Esophagus squamous epithelium (tissue), 5 donors: ENCODE data around the gene STX1B. TPM values are rescaled to one million over a fixed set of nuclear protein-coding genes. Genes with fewer than 3 reads are reported as not detected.

Source experiments
- DNase-seq: peaks from one replicate; lab custom pipeline; 2025; lab: John Stamatoyannopoulos, UW
- H3K27ac ChIP-seq, 4 donors: fragments of 200-600 bp; sonication (generic); one replicate each; pipeline ENCODE4 v1.5.1; 2016 to 2019; ENCODE audit warnings: mild to moderate bottlenecking in 1 of 4
- H3K27me3 ChIP-seq, 4 donors: fragments of 200-600 bp; sonication (generic); 1 replicate in 3 of 4; 2 replicates in 1 of 4; pipeline versions ENCODE4 v1.5.1 to v1.6.0; 2017 to 2021; ENCODE audit warnings: antibody characterized with exemption in 1 of 4
- H3K36me3 ChIP-seq, 3 donors: fragments of 200-600 bp; sonication (generic); one replicate each; pipeline ENCODE4 v1.5.1; 2016 to 2019
- H3K4me1 ChIP-seq, 3 donors: fragments of 200-600 bp; sonication (generic); one replicate each; pipeline ENCODE4 v1.5.1; 2017 to 2019
- H3K4me3 ChIP-seq, 4 donors: fragments of 200-600 bp; sonication (generic); 1 replicate in 3 of 4; 2 replicates in 1 of 4; pipeline ENCODE4 v1.5.1; 2016 to 2019; ENCODE audit warnings: mild to moderate bottlenecking in 2 of 4, moderate library complexity in 1 of 4
- H3K9me3 ChIP-seq, 3 donors: fragments of 200-600 bp; sonication (generic); one replicate each; pipeline ENCODE4 v1.5.1; 2016 to 2019
- CTCF ChIP-seq, 6 experiments: fragments of 450-650 bp in 4 of 6; fragments of 200-600 bp in 2 of 6; sonication (generic) in 2 of 6; IDR thresholded peaks; one replicate each; pipeline ENCODE4 v1.5.1; 2016 to 2019; ENCODE audit warnings: antibody characterized with exemption in 6 of 6, mild to moderate bottlenecking in 4 of 6, moderate library complexity in 4 of 6
- POLR2A ChIP-seq, 4 donors: fragments of 450-650 bp; IDR thresholded peaks; one replicate each; pipeline ENCODE4 v1.6.1; 2017; ENCODE audit warnings: antibody characterized with exemption in 4 of 4, mild to moderate bottlenecking in 4 of 4, moderate library complexity in 3 of 4
- WGBS, 2 donors: methylation state at CpG; one replicate each; pipeline ENCODE4 v1.1.5; 2018; 5-methylcytosine and 5-hydroxymethylcytosine counted together
- intact Hi-C: fragments of 100-400 bp; cut with DNase I; formaldehyde crosslinking; loops from one replicate; pipeline ENCODE4 v1.15.0; 2022
- total RNA-seq, 4 donors: library from RNA; depleted of rRNA; stranded (reverse); fragments of >200 nt; gene quantifications; one replicate each; pipeline ENCODE4 v1.1.0, GENCODE V29; 2016
- donor health status: DM: yes; HTN: yes; CAD: no.

Gene STX1B
- total RNA-seq, 4 donors from 2014 or later = 0.06 to 1.5 (median 0.20) TPM

GRCh38 chr16:31043898-31044481 is 33.6 kb upstream of the STX1B start:
- Histone ChIP-seq H3K27me3 (no peaks in the 10 kb centered on the region), H3K9me3 (no peaks in the 10 kb centered on the region), H3K27ac (no peak overlapping the region), H3K4me1 (no peaks in the 10 kb centered on the region), H3K4me3 (no peak overlapping the region), H3K36me3 (peaks cover 15 to 45% (median 20%) of the 10 kb centered on the region in 3 donors)
- DNase-seq = no peak
- 91 to 94% methylated on average over 2 to 3 of the region's 4 CpGs for WGBS, 2 donors
- TF ChIP-seq CTCF (IDR thresholded peaks at IDR 0.05) (no peak), POLR2A (IDR thresholded peaks at IDR 0.05) (no peak)
- intact Hi-C loops = no loop called here

GRCh38 chr16:31043352-31043751 is 32.9 kb upstream of the STX1B start:
- Histone ChIP-seq H3K4me3 (no peak overlapping the region), H3K27ac (no peak overlapping the region), H3K9me3 (no peaks in the 10 kb centered on the region), H3K27me3 (no peaks in the 10 kb centered on the region), H3K4me1 (no peaks in the 10 kb centered on the region), H3K36me3 (peaks cover 21 to 52% (median 27%) of the 10 kb centered on the region in 3 donors)
- intact Hi-C loops = no loop called here
- no peak for TF ChIP-seq CTCF (IDR thresholded peaks at IDR 0.05)
- TF ChIP-seq POLR2A (IDR thresholded peaks at IDR 0.05) = no peak
- no peak for DNase-seq
- 100% methylated on average over 1 of the region's 1 CpG for WGBS, 2 donors

- Histone ChIP-seq H3K9me3 (no peaks in the 10 kb centered on the region), H3K27ac (no peak overlapping the region), H3K4me3 (no peak overlapping the region), H3K36me3 (peaks cover 21 to 56% (median 32%) of the 10 kb centered on the region in 3 donors), H3K4me1 (no peaks in the 10 kb centered on the region), H3K27me3 (no peaks in the 10 kb centered on the region)
- DNase-seq = no peak
- 80% methylated on average over 1 of the region's 10 CpGs; no CpG with 5 or more reads in 1 of the 2 donors for WGBS, 2 donors
- intact Hi-C loops = no loop called here
- TF ChIP-seq CTCF (IDR thresholded peaks at IDR 0.05) = no peak
- TF ChIP-seq POLR2A (IDR thresholded peaks at IDR 0.05) = no peak
Observed at GRCh38 chr16:31042866-31043265, 32.4 kb upstream of the STX1B start.

GRCh38 chr16:31038993-31039392 is 28.6 kb upstream of the STX1B start:
- no CpG with 5 or more reads among the region's 2 CpGs for WGBS, 2 donors
- DNase-seq = no peak
- Histone ChIP-seq H3K4me3 (no peak overlapping the region), H3K36me3 (peaks cover 31 to 90% (median 37%) of the 10 kb centered on the region in 3 donors), H3K27ac (no peak overlapping the region), H3K9me3 (no peaks in the 10 kb centered on the region), H3K27me3 (no peaks in the 10 kb centered on the region), H3K4me1 (peaks cover 5 to 25% (median 7%) of the 10 kb centered on the region in 3 donors)
- TF ChIP-seq CTCF (IDR thresholded peaks at IDR 0.05) (no peak), POLR2A (IDR thresholded peaks at IDR 0.05) (no peak)
- intact Hi-C loops = loop anchor here (5.0 kb wide), 1 partner anchor 42 kb away; no protein-coding TSS in a partner anchor

GRCh38 chr16:31036691-31037090 is 26.3 kb upstream of the STX1B start:
- Histone ChIP-seq H3K27ac (no peak overlapping the region), H3K4me3 (no peak overlapping the region), H3K36me3 (peaks cover 31 to 72% (median 31%) of the 10 kb centered on the region in 3 donors), H3K9me3 (no peaks in the 10 kb centered on the region), H3K27me3 (no peaks in the 10 kb centered on the region), H3K4me1 (peaks cover 10 to 38% (median 17%) of the 10 kb centered on the region in 3 donors)
- intact Hi-C loops = loop anchor here (5.0 kb wide), 1 partner anchor 39 kb away; no protein-coding TSS in a partner anchor
- 74 to 97% methylated on average over 2 of the region's 2 CpGs for WGBS, 2 donors
- TF ChIP-seq POLR2A (IDR thresholded peaks at IDR 0.05) (no peak), CTCF (IDR thresholded peaks at IDR 0.05) (no peak)
- no peak for DNase-seq
